GM10248 (cell line): ENCODE data around the gene MGRN1.
A peak's percentile ranks its signal among the peaks of the same experiment; 100 is the strongest.

Source experiments
- CTCF ChIA-PET: fragments of 300-600 bp; sonication (Branson Sonifier 250); formaldehyde crosslinking; extraction: SDS; loops from one replicate; lab custom pipeline; 2021; ENCODE audit warnings: antibody characterized with exemption; lab: Yijun Ruan, JAX
- POLR2A ChIA-PET: fragments of 350-650 bp; sonication (Branson Sonifier 250); formaldehyde crosslinking; extraction: SDS; loops from one replicate; lab custom pipeline; 2020; ENCODE audit warnings: antibody characterized with exemption; lab: Yijun Ruan, JAX
- DNase-seq: peaks from one replicate; pipeline ENCODE4 v3.0.0; 2012; ENCODE audit errors: extremely low spot score
- TF ChIP-seq, protein P1 (sequence below): IDR thresholded peaks from 2 replicates; pipeline ENCODE4 v1.5.1; 2012; ENCODE audit warnings: mild to moderate bottlenecking, low read depth; ENCODE audit errors: extremely low read depth, missing control alignments, control extremely low read depth

The MGRN1 gene

DNA sequence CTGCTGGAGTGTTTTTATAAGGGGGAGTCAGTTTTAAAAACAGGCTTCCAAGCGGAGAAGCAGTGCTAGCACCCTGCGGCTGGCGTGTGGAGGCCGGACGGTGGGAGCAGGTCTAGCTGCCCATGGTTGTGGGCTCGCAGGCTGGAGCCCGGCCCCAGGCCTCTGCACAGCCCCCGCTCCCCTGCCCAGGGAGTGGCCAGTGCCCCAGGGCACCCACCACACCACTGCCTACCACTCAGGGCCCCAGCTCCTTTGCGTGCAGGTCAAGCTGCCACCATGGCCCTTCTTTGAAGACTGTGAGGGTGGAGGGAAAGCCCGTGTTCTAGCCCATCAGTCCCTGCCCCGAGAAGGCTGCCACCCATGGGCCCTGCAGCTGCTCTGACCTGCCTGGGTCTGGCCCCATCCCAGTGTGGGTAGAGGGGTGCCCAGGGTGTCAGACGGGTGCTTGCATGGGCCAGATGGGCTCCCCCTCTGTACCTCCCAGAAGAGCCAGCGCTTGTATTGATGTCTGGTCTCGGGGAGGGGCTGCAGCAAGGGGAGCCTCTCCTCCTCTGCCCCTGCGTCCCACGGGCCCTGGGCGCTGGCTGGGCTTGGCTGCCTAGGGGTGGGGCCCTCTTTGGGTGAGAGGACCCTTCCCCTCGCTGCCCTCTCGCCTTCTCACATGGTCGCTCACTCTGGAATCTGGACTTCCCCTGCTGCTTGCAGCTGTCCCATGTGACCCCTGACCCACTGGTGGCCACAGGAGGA lies 67.2 kb downstream of the MGRN1 start:
- TF ChIP-seq, protein P1, sequence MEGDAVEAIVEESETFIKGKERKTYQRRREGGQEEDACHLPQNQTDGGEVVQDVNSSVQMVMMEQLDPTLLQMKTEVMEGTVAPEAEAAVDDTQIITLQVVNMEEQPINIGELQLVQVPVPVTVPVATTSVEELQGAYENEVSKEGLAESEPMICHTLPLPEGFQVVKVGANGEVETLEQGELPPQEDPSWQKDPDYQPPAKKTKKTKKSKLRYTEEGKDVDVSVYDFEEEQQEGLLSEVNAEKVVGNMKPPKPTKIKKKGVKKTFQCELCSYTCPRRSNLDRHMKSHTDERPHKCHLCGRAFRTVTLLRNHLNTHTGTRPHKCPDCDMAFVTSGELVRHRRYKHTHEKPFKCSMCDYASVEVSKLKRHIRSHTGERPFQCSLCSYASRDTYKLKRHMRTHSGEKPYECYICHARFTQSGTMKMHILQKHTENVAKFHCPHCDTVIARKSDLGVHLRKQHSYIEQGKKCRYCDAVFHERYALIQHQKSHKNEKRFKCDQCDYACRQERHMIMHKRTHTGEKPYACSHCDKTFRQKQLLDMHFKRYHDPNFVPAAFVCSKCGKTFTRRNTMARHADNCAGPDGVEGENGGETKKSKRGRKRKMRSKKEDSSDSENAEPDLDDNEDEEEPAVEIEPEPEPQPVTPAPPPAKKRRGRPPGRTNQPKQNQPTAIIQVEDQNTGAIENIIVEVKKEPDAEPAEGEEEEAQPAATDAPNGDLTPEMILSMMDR: no peak
- no peak for DNase-seq
- POLR2A ChIA-PET: interaction anchor here (0.6 kb wide), 1 partner anchor 469 kb away, joined by 4 read pairs; no protein-coding TSS in a partner anchor
- CTCF ChIA-PET: interaction anchor here (0.6 to 2.3 kb wide), 5 partner anchors 11 to 110 kb away, joined by 3 to 5 read pairs (median 3); partner anchors contain the start of genes MGRN1 and ROGDI

- ChIA-PET POLR2A (interaction anchor here (0.6 kb wide), 1 partner anchor 53 kb away, joined by 4 read pairs; no protein-coding TSS in a partner anchor), CTCF (interaction anchor here (0.8 to 2.4 kb wide), 7 partner anchors 11 to 187 kb away, joined by 3 to 6 read pairs (median 4); partner anchors contain the start of gene DNAAF8)
- TF ChIP-seq, protein P1: no peak
- no peak for DNase-seq
Measured at GRCh38 chr16:4692460-4693295, 68.1 kb downstream of the MGRN1 start.

GRCh38 chr16:4693296-4693955 lies 68.8 kb downstream of the MGRN1 start, which contains the start of gene NUDT16L1:
Gene NUDT16L1, plus strand, starts transcription at chr16:4693562. Its CDS starts 165 bp downstream, at chr16:4693727.
- peak; percentile 99 for DNase-seq
- CTCF ChIA-PET: interaction anchor here (0.7 to 2.4 kb wide), 10 partner anchors 10 to 187 kb away, joined by 3 to 6 read pairs (median 4); partner anchors contain the start of gene DNAAF8
- POLR2A ChIA-PET: interaction anchor here (0.6 to 1.8 kb wide), 2 partner anchors 41 to 52 kb away, joined by 4 to 5 read pairs; partner anchors contain the start of gene DNAAF8
- TF ChIP-seq, protein P1: peak; percentile 22

DNA sequence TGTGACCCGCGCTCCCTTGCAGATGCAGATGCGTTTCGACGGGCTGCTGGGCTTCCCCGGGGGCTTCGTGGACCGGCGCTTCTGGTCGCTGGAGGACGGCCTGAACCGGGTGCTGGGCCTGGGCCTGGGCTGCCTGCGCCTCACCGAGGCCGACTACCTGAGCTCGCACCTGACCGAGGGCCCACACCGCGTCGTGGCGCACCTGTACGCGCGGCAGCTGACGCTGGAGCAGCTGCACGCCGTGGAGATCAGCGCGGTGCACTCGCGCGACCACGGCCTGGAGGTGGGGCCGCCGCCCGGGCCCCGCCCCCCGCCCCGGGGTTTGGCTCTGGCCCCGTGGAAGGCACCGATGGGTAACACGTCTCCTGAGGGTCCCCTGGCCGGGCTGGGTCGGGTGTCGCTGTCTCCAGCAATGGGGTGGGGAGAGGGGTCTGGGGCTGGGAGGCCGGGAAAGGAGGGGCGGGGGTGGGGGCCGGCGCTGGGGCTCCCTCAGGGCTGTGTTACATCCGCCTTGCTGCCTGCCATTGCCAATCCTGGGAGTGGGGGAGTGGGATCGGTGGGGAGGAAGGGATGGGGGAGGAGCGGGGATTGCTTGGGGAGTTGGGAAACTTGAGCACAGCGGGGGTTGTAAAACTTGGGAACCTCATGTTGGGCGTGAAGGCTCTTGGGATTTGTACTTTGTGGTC lies 69.5 kb downstream of the MGRN1 start:
- CTCF ChIA-PET: interaction anchor here (0.7 to 2.4 kb wide), 8 partner anchors 10 to 105 kb away, joined by 3 to 6 read pairs (median 4); partner anchors contain the start of gene DNAAF8
- POLR2A ChIA-PET: interaction anchor here (1.8 kb wide), 1 partner anchor 41 kb away, joined by 5 read pairs; the partner anchor contains the start of gene DNAAF8
- DNase-seq: peak; percentile 81
- TF ChIP-seq, protein P1: no peak

- ChIA-PET CTCF (interaction anchor here (0.9 to 2.4 kb wide), 8 partner anchors 11 to 73 kb away, joined by 3 to 11 read pairs (median 4); no protein-coding TSS in a partner anchor), POLR2A (interaction anchor here (1.8 kb wide), 1 partner anchor 40 kb away, joined by 5 read pairs; the partner anchor contains the start of gene DNAAF8)
- TF ChIP-seq, protein P1: no peak
- DNase-seq: no peak
Measured at GRCh38 chr16:4694642-4695451, 70.2 kb downstream of the MGRN1 start.
